Astrocyte (in vitro differentiated cells and primary cell): ENCODE data around the gene RRAS. TPM values are rescaled to one million over a fixed set of nuclear protein-coding genes. Genes with fewer than 3 reads are reported as not detected.

Source experiments
- DNase-seq: peaks from one replicate; pipeline ENCODE4 v3.0.0-alpha.2; 2010; ENCODE audit warnings: low read depth
- FAIRE-seq: peaks from 2 replicates; lab custom pipeline; 2011; peaks lifted over from hg19 to GRCh38; lab: Jason Lieb, UNC
- H2AFZ ChIP-seq: 2 replicates; pipeline ENCODE4 v1.6.0; 2012; ENCODE audit warnings: low read depth, low read length, inconsistent platforms
- H3K27ac ChIP-seq: 2 replicates; pipeline ENCODE4 v1.5.1; 2011; ENCODE audit warnings: low read depth, low read length, inconsistent platforms
- H3K27me3 ChIP-seq: 2 replicates; pipeline ENCODE4 v1.6.0; 2011; ENCODE audit warnings: low read length, inconsistent platforms; ENCODE audit not compliant: insufficient read depth
- H3K36me3 ChIP-seq: 2 replicates; pipeline ENCODE4 v1.5.1; 2011; ENCODE audit warnings: low read length, inconsistent platforms; ENCODE audit not compliant: insufficient read depth
- H3K4me1 ChIP-seq: 2 replicates; pipeline ENCODE4 v1.5.1; 2011; ENCODE audit warnings: low read length, inconsistent platforms; ENCODE audit not compliant: insufficient read depth
- H3K4me2 ChIP-seq: 2 replicates; pipeline ENCODE4 v1.6.0; 2012; ENCODE audit warnings: low read length, inconsistent platforms
- H3K4me3 ChIP-seq: 2 replicates; pipeline ENCODE4 v1.5.1; 2011; ENCODE audit warnings: low read depth, mild to moderate bottlenecking, low read length, inconsistent platforms; ENCODE audit not compliant: insufficient read depth
- H3K79me2 ChIP-seq: 2 replicates; pipeline ENCODE4 v1.6.0; 2012; ENCODE audit warnings: mild to moderate bottlenecking, low read length, inconsistent platforms; ENCODE audit not compliant: insufficient read depth
- H3K9ac ChIP-seq: 2 replicates; pipeline ENCODE4 v1.6.0; 2012; ENCODE audit warnings: mild to moderate bottlenecking, low read length, inconsistent platforms
- H3K9me3 ChIP-seq: 2 replicates; pipeline ENCODE4 v1.5.1; 2012; ENCODE audit warnings: low read depth, mild to moderate bottlenecking, low read length, inconsistent platforms; ENCODE audit not compliant: insufficient read depth
- H4K20me1 ChIP-seq: 2 replicates; pipeline ENCODE4 v1.6.0; 2012; ENCODE audit warnings: low read length, inconsistent platforms; ENCODE audit not compliant: insufficient read depth
- H3K27ac Mint-ChIP-seq: one replicate; pipeline ENCODE4 v1.8.0; 2021; ENCODE audit warnings: mild to moderate bottlenecking, mixed read lengths; ENCODE audit not compliant: unreplicated experiment
- H3K27me3 Mint-ChIP-seq: one replicate; pipeline ENCODE4 v1.8.0; 2021; ENCODE audit warnings: low read depth, mixed read lengths; ENCODE audit not compliant: unreplicated experiment
- H3K36me3 Mint-ChIP-seq: one replicate; pipeline ENCODE4 v1.8.0; 2021; ENCODE audit warnings: low read depth, mixed read lengths; ENCODE audit not compliant: unreplicated experiment
- H3K4me1 Mint-ChIP-seq: one replicate; pipeline ENCODE4 v1.8.0; 2021; ENCODE audit warnings: low read depth, mixed read lengths; ENCODE audit not compliant: unreplicated experiment
- H3K4me3 Mint-ChIP-seq: one replicate; pipeline ENCODE4 v1.8.0; 2021; ENCODE audit warnings: mild to moderate bottlenecking, moderate library complexity, mixed read lengths; ENCODE audit not compliant: unreplicated experiment
- H3K9me3 Mint-ChIP-seq: one replicate; pipeline ENCODE4 v1.8.0; 2021; ENCODE audit warnings: mild to moderate bottlenecking, mixed read lengths; ENCODE audit not compliant: unreplicated experiment
- EZH2 ChIP-seq: IDR thresholded peaks from 2 replicates; pipeline ENCODE4 v1.6.1; 2012; ENCODE audit warnings: mild to moderate bottlenecking, low read length, inconsistent platforms; ENCODE audit not compliant: insufficient read depth
- total RNA-seq: library from RNA; stranded (reverse); gene quantifications from 2 replicates; pipeline ENCODE4 v1.2.1, GENCODE V29; 2021
- TF ChIP-seq, protein P1 (sequence below): IDR thresholded peaks from 2 replicates; pipeline ENCODE4 v1.5.1; 2011; ENCODE audit warnings: low read depth, mild to moderate bottlenecking, inconsistent platforms, low read length, moderate library complexity; ENCODE audit not compliant: insufficient read depth

Gene RRAS
- total RNA-seq, 1 donor from 2014 or later, result 94.7 TPM

GRCh38 chr19:49658139-49658517 is 18.2 kb upstream of the RRAS start:
- no peak overlapping the region for H2AFZ ChIP-seq
- H3K4me2 ChIP-seq, result no peak overlapping the region
- Mint-ChIP-seq H3K27me3 (no peaks in the 10 kb centered on the region), H3K4me3 (no peak overlapping the region), H3K36me3 (peaks cover 24% of the 10 kb centered on the region), H3K9me3 (no peaks in the 10 kb centered on the region), H3K4me1 (no peaks in the 10 kb centered on the region), H3K27ac (no peak overlapping the region)
- TF ChIP-seq EZH2, result no peak
- TF ChIP-seq, protein P1, sequence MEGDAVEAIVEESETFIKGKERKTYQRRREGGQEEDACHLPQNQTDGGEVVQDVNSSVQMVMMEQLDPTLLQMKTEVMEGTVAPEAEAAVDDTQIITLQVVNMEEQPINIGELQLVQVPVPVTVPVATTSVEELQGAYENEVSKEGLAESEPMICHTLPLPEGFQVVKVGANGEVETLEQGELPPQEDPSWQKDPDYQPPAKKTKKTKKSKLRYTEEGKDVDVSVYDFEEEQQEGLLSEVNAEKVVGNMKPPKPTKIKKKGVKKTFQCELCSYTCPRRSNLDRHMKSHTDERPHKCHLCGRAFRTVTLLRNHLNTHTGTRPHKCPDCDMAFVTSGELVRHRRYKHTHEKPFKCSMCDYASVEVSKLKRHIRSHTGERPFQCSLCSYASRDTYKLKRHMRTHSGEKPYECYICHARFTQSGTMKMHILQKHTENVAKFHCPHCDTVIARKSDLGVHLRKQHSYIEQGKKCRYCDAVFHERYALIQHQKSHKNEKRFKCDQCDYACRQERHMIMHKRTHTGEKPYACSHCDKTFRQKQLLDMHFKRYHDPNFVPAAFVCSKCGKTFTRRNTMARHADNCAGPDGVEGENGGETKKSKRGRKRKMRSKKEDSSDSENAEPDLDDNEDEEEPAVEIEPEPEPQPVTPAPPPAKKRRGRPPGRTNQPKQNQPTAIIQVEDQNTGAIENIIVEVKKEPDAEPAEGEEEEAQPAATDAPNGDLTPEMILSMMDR, result no peak
- no peaks in the 10 kb centered on the region for H3K4me1 ChIP-seq
- H3K9me3 ChIP-seq, result peaks cover 4% of the 10 kb centered on the region
- H3K27ac ChIP-seq, result no peak overlapping the region
- peaks cover 65% of the 10 kb centered on the region for H4K20me1 ChIP-seq
- no peaks in the 10 kb centered on the region for H3K27me3 ChIP-seq
- FAIRE-seq (no peak), DNase-seq (no peak)
- peaks cover 16% of the 10 kb centered on the region for H3K79me2 ChIP-seq
- no peak overlapping the region for H3K4me3 ChIP-seq
- H3K9ac ChIP-seq, result no peak overlapping the region
- peaks cover 29% of the 10 kb centered on the region for H3K36me3 ChIP-seq

DNA sequence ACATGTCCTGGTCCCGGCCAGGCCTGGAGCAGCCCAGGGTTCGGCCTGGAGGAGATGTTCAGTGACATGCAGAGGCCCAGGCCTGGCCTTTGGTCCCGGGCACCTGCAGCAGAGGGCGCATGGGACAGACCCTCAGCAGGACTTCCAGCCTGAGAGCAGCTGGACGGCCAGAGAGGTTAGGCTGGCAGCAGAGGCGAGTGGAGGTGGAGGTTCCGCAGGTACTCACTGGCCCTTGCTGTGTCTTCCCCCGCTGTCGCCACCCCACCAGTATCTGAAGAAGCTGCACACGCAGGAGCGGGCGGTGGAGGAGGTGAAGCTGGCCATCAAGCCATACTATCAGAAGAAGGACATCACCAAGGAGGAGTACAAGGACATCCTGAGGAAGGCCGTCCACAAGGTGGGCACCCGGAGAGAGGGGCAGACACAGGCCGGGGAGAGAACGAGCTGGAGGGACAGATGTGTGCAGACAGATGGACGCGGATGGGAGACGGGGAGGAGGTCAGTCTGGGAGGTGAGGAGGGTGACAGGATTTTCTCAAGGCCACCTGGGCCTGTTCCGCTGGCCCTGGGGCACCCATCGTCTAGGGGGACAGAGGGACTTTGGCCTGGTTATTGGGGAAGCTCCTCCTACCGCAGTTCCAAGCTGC is 17.7 kb upstream of the RRAS start:
- Mint-ChIP-seq H3K4me1 (no peaks in the 10 kb centered on the region), H3K36me3 (peaks cover 19% of the 10 kb centered on the region)
- no peak for FAIRE-seq

More for the DNA sequence above, 17.7 kb upstream of the RRAS start:
- H4K20me1 ChIP-seq, result peaks cover 65% of the 10 kb centered on the region
- Mint-ChIP-seq H3K27ac (no peak overlapping the region), H3K4me3 (no peak overlapping the region), H3K9me3 (no peaks in the 10 kb centered on the region), H3K27me3 (no peaks in the 10 kb centered on the region)
- peaks cover 4% of the 10 kb centered on the region for H3K9me3 ChIP-seq
- TF ChIP-seq EZH2, result no peak
- TF ChIP-seq, protein P1, result no peak
- no peak overlapping the region for H2AFZ ChIP-seq
- H3K4me2 ChIP-seq, result no peak overlapping the region
- H3K36me3 ChIP-seq, result peaks cover 25% of the 10 kb centered on the region
- H3K9ac ChIP-seq, result no peak overlapping the region
- H3K4me1 ChIP-seq, result no peaks in the 10 kb centered on the region
- H3K27me3 ChIP-seq, result no peaks in the 10 kb centered on the region
- peaks cover 15% of the 10 kb centered on the region for H3K79me2 ChIP-seq
- DNase-seq, result no peak
- no peak overlapping the region for H3K4me3 ChIP-seq
- no peak overlapping the region for H3K27ac ChIP-seq
